ENCODE measurements around the gene VPS37B.

Gene VPS37B

GRCh38 chr12:122891661-122892525 lies 4.0 kb downstream of the VPS37B start (continued):
- TF ChIP-seq PRDM4 (tag by site-specific recombination; IDR thresholded peaks at IDR 0.05), result peak; percentile 66
- TF ChIP-seq KLF10 (tag by site-specific recombination; IDR thresholded peaks at IDR 0.05), result 0 out of 2 replicates have a peak, but pooled peaks have one; percentile 43

GRCh38 chr12:122889761-122890520 lies 6.0 kb downstream of the VPS37B start:
- TF ChIP-seq HOXD13 (CRISPR knock-in tag; IDR thresholded peaks at IDR 0.05; ENCODE audit: borderline replicate concordance), result no peak
- TF ChIP-seq ZNF121 (tag by site-specific recombination; IDR thresholded peaks at IDR 0.05), result no peak
- no peak for TF ChIP-seq KLF10 (tag by site-specific recombination; IDR thresholded peaks at IDR 0.05)
- TF ChIP-seq ZSCAN23 (tag by site-specific recombination; IDR thresholded peaks at IDR 0.05), result no peak
- Histone ChIP-seq H3K36me3 (ENCODE audit: control insufficient read depth in 2 of 2, insufficient read depth in 1 of 2, low read length in 2 of 2) (no peaks in the 10 kb centered on the region), H3K27ac (ENCODE audit: extremely low read depth, low read depth, low read length) (no peak overlapping the region), H3K9me3 (ENCODE audit: control insufficient read depth, insufficient read depth, low read depth, low read length) (no peaks in the 10 kb centered on the region), H3K4me1 (ENCODE audit: control insufficient read depth, insufficient read depth, low read length) (peaks cover 34% of the 10 kb centered on the region), H3K4me3 (ENCODE audit: low read depth, low read length) (no peak overlapping the region)
- ChIA-PET CTCF (interaction anchor here (0.6 to 1.3 kb wide), 5 partner anchors 10 to 1094 kb away, joined by 3 to 6 read pairs (median 3); no protein-coding TSS in a partner anchor), POLR2A (interaction anchor here (0.5 to 0.6 kb wide), 2 partner anchors 308 to 830 kb away, joined by 3 to 4 read pairs; no protein-coding TSS in a partner anchor)

- peaks cover 31% of the 10 kb centered on the region for H3K4me1 ChIP-seq (ENCODE audit: control insufficient read depth, insufficient read depth, low read length)
- peak overlapping the region; percentile 8; the same call in 1 of the 2 replicates for H3K4me3 ChIP-seq (ENCODE audit: low read depth, low read length)
- ChIA-PET CTCF (interaction anchor here (0.6 to 1.3 kb wide), 5 partner anchors 8 to 143 kb away, joined by 3 to 5 read pairs (median 4); no protein-coding TSS in a partner anchor), POLR2A (interaction anchor here (1.0 to 1.1 kb wide), 2 partner anchors 54 to 344 kb away, joined by 3 to 6 read pairs; no protein-coding TSS in a partner anchor)
- no peaks in the 10 kb centered on the region for H3K36me3 ChIP-seq (ENCODE audit: control insufficient read depth in 2 of 2, insufficient read depth in 1 of 2, low read length in 2 of 2)
- H3K27ac ChIP-seq (ENCODE audit: extremely low read depth, low read depth, low read length), result peak overlapping the region; percentile 53
- no peaks in the 10 kb centered on the region for H3K9me3 ChIP-seq (ENCODE audit: control insufficient read depth, insufficient read depth, low read depth, low read length)
- TF ChIP-seq INSM2 (tag by site-specific recombination; IDR thresholded peaks at IDR 0.05), result peak; percentile 71; the same call in 1 of the 2 replicates
- peak; percentile 56; the same call in 1 of the 2 replicates for TF ChIP-seq SP7 (tag by site-specific recombination; IDR thresholded peaks at IDR 0.05)
- TF ChIP-seq GLIS1 (tag by site-specific recombination; IDR thresholded peaks at IDR 0.05), result peak; percentile 67; the same call in 1 of the 2 replicates
- TF ChIP-seq ZBTB8A (tag by site-specific recombination; IDR thresholded peaks at IDR 0.05), result no peak
- TF ChIP-seq PRDM6 (tag by site-specific recombination; IDR thresholded peaks at IDR 0.05), result peak; percentile 40; the same call in 1 of the 2 replicates
- TF ChIP-seq ZNF366 (tag by site-specific recombination; conservative IDR thresholded peaks at IDR 0.05), result peak; percentile 70
- peak; percentile 27; the same call in 1 of the 2 replicates for TF ChIP-seq ATF2 (tag by site-specific recombination; IDR thresholded peaks at IDR 0.05; ENCODE audit: low read depth)
- TF ChIP-seq PRDM10 (tag by site-specific recombination; IDR thresholded peaks at IDR 0.05), result peak; percentile 88
- TF ChIP-seq ZNF292 (tag by site-specific recombination; IDR thresholded peaks at IDR 0.05; ENCODE audit: borderline replicate concordance, low read depth), result no peak
- peak; percentile 81 for TF ChIP-seq SCRT2 (tag by site-specific recombination; IDR thresholded peaks at IDR 0.05)
- no peak for TF ChIP-seq SP3 (tag by site-specific recombination; IDR thresholded peaks at IDR 0.05)
- TF ChIP-seq ZNF629 (tag by site-specific recombination; IDR thresholded peaks at IDR 0.05), result peak; percentile 83
Observed at GRCh38 chr12:122888232-122888752, 7.6 kb downstream of the VPS37B start.

Measured in HEK293 (cell line).